HG02981 (cell line): ENCODE data around the gene NCOA3.

Experiments used
- ATAC-seq: cut with Tn5 transposase; IDR thresholded peaks from one replicate; pipeline ENCODE4 v1.9.1; 2021; ENCODE audit warnings: mild to moderate bottlenecking, moderate library complexity; ENCODE audit not compliant: unreplicated experiment

NCOA3 gene

DNA sequence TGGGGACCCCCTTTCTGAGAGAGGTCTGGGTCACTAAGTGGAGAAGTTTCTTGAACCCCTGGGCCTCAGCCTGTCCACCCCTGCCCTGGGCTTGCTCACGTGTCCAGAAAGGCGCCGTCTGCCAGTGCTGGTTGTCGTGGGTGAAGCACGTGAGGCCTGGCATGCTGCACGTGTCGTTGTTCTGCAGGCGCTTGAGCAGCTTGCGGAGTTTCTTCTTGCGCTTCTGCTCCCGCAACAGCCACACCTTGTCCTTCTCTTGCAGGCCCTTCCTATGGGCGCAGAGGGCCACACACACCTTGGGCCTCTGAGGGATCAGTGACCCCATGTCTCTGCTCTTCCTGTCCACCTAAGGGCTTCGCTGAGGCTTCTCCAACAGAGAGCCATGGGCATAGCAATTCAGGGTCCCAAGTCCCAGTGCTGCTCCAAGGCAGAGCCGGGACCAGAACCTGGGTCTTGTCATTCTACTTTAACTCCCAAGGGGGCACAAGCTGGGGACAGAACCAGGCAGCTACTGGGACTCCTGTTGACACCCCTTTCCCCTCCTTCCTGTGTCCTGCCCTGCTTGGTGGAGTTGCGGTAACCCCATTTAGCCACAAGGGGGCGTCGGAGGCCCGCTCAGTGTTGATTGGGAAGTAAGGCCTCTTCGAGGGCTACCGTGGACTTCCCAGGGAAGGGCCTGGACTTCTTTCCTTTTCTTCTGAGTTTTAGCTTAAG is 161.8 kb downstream of the NCOA3 start:
- ATAC-seq: no peak

DNA sequence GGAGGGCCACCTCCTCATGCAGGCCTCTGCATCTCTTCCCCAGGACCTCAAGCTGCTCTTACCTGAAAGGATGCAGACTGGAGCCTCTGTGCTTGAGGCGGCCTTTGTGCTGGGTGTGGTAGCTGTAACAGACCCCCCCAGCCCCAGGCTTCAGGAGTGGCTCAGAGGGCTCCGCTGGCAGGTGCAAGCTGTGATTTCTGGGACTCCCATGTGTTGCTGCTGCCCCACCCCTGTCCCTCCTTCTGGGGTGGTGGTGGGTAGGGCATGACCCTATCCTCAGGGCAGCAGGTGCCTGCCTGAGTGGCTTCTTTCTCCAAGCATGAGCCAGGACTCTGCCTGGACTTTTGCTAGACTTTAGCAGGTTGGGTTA is 162.4 kb downstream of the NCOA3 start:
- no peak for ATAC-seq

DNA sequence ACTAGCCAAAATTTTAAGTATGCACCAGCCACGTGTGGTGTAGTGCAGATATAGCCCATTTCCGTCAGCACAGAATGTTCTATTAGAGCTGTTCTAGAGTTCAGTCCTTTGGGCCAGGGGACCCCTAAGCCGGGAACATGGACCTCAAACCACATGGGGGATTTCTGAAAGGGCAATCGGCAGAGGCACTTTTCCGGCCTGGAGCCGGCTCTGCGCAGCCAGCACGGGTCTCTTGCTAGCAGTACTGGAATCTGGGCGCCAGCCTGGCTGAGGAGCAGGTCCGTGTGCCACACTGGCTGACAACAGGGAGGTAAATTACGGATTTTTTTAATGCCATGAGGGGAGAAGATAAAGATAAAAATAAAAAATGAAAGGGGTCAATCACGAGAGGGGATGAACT is 163.1 kb downstream of the NCOA3 start:
- ATAC-seq: no peak

DNA sequence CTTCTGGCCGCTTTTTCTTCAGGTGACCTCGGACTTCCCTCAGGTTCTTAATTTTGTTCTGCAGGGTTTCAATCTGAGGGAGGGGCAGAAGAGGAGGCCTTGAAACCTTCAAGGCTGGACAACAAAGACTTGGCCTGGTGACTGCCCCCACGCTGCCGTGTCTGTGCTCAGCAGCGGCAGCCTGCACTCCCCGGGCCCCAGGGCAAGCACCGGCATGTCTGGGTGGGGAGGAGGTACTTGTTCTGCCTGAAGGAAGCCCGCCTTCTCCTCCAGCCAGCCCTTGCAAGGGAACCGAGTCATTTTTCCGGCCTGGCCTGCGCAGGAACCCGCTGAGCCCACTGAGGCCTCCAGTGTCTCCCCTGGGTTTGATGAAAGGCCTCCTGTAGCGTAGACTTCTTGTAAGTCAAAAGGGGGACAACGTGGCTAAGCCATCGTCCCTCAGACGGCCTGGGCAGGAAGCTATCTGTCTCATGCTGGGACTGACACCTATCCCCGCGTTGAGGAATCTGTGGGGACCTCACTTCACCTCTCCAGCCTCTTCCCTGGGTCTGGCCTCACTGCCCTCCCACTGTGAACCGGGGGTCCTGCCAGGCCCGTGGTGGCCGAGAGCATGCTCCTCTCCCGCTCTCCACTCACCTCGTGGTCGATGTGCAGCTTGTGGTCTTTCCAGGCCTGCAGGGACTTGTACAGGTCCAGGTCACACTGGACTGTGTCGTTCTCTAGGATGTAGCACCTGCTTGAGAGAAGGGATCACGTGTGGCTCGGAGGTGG is 163.7 kb downstream of the NCOA3 start:
- no peak for ATAC-seq

DNA sequence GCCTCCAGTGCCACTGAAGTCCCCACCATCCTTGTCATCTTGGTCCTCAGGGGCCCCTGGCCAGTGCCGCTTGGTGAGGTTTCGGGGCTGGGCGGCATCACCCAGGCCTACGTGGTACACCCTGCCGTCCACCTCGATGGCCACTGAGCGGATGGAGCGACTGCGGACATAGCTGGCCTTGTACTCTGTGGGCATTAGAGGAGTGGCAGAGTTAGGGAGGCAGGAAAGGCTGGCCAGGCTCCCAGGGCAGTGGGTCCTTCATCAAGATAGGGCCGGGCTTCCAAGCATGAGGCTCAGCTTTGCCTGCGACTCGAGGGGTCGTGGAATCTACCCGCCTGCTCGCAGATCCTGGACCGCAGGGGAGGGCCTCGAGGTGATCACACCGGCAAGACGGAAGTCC is 164.6 kb downstream of the NCOA3 start:
- ATAC-seq: no peak

DNA sequence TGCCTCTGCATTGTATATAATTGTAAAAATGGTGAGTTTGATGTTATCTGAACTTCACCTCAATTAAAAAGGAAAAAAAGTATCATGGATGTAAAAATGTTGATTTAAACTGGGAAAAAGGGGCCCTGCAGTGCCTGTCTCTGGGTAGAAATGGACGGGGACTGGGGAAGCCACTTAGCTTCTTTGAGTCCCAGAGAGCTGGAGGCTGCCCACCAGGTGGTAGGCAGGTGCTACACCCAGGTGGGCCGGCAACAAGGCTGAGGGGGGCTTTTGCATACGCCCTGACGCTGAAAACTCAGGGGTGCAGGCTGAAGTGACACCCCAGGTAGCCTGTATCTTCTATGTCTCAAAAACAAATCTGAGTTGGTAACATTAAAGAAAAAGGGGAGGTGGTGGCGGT is 165.4 kb downstream of the NCOA3 start:
- ATAC-seq: no peak

DNA sequence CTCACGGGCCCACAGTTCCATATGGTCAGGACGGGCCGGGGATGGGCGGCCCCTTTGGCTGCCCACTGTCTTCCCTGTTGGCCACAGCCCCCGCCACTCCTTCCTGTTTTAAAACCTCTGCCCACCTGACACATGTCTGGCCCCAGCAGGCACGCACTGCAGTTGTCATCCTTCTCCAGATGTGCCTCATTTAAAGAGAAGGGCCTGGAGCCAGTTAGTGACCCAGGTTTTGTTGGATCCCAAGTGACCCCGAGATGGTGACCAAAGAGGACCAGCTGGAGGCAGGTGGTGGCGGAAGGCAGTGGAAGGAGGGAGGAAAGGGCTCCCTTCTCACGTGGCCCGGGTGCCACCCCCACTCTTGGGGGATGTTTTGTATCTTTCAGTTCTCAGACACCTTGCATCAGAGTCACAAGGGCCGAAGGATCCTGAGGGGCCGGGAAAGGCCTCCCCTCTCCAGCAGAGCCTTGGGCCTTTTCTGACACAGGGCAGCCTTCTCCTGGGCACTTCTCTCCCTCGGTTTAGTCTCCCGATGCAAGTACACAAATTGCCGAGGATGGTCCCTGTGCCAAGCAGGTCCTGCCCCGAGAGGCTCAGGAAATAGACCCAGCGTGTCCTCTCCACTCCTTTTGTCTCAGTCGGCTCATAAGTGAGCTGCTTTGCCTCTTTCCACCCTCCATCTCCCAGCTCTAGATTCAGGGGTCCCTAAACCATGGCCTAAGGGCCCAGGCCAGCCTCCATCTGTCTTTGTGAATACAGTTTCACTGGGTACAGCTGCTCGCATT is 166.0 kb downstream of the NCOA3 start:
- ATAC-seq: no peak

DNA sequence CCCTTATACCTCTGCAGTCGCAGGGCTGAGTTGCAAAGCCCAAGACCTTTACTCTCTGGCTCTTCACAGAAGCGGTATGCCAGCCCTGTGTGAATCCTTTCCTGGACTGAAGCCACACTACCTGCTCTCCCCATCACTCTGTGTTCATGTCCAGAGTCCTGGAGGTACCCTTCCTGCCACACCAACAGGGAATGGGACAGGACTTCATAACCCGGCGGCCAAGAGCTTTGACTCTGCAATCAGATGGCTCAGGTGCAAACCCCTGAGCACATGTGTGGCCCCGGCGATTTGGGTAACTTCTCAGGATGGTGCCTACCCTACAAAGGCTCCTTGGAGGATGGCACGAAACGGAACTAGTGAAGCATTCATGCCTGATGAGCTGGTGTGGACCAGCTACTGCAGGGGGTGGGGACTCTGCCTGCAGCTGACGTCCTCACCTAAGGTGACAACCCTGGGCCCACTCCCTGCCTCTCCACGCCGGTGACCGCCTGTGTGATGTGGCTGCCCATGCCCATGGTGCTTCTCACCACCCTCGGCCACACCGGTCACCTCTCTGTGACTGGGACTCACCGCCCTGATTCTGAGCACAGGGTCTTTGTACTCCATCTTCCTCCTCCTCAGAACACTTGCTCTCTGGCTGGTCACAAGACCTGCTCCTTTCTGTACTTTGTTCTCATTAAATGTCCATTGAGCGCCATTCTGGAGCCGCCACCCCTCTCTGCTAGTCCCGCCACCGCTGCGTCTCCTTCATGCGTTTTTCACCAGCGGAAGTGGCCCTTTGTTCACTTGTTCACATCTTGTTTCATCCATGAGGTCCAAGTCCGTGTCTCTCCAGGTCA is 166.8 kb downstream of the NCOA3 start:
- ATAC-seq: no peak

DNA sequence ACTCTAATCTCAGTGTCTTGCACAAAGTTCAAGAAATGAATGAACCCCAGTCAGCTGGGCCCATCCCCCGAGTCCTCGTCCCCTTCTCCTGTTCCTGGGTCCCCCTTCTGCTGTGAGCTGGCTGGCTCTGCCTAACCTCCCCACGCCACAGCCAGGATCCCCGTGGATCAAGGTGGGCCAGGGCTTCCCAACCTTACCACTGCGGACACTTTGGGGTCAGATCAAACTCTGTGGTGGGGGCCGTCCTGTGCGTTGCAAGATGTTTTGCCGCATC is 167.4 kb downstream of the NCOA3 start:
- no peak for ATAC-seq

DNA sequence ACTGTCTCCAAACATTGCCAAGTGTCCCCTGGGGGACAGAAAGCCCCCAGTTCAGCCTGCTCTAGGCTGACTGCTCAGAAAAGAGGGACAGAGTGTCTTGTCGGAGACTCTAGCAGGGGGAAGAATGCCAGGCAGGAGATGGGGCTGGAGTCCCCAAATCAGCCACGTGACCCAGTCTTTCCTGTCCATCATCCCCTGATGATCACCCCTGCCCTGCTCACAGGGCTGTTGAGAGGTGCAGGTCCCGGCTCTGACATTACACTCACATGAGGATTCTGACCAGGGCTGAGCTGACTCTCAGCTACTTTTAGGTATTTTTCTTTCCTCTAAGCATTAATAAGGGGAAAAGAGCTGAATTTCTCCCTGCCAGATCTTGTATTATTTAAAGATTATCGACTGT is 167.8 kb downstream of the NCOA3 start:
- no peak for ATAC-seq

DNA sequence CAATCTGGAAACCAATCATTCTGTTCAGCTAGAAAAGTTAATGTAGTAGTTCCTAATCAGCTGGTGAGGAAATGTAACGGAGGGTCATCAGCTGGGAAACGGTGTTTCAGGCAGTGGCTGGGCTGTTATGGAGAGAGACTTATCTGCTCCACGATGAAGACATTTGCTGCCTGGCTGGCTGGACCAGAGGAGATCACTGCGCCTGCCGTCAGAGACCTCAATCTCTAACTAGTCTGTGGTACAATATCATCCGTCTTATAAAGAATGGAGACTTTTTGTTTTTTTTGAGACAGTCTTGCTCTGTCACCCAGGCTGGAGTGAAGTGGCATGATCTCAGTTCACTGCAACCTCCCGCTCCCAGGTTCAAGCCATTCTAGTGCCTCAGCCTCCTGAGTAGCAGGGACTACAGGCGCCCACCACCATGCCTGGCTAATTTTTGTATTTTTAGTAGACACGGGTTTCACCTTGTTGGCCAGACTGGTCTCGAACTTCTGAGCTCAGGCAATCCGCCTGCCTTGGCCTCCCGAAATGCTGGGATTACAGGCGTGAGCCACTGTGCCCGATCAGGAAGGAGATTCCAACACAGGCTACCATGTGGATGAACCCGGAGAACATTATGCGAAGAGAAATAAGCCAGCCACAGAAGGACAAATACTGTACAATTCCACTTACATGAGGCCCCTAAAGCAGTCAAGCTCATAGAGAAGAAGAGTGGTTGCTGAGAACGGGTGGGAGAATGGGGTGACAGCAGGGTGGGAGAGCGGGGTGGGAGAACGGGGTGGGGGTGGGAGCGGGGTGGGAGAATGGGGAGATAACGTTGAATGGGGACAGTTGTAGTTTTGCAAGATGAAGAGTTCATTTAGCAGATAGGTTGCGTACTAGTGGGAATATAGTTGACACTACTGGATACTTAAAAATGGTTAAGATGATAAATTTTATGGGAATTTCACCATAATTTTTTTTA is 168.5 kb downstream of the NCOA3 start:
- ATAC-seq: no peak

DNA sequence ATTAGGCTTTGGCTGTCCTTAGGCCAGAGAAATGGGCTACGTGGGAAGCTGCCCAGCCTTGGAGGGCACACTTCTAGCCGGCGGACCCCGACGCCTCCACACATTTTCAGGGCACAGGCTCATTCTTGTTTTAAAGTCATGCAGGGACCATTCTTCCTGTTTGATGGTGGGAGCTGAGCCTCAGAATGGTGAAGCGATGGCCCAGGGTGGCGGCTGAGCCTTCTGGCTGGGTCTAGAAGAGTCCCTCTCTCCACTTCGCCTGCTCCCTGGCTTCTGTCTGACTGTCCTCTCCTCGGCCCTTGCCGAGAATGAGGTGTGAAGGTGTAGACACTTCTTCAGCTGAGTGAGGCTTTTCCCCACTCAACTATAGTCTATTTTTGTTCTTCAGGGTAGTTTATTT is 169.2 kb downstream of the NCOA3 start:
- no peak for ATAC-seq

DNA sequence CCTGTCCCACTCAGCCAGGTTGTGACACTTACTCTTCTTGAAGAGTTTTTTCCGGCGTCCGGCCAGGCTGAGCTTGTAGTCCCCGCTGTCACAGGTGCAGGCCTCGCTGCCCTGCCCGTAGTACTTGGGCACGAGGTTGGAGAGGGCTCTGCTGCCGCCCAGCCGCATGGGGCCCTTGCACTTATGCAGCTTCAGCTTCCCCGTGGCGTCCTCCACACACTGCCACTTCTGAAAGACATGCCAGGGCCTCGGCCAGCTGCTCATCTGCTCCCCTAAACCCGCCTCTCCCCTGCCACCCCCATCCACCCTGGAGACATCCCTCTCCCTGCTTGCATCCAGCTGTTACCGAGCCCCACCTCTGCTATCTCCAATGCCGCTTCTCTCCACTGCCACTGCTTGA is 170.5 kb downstream of the NCOA3 start:
- ATAC-seq: no peak

DNA sequence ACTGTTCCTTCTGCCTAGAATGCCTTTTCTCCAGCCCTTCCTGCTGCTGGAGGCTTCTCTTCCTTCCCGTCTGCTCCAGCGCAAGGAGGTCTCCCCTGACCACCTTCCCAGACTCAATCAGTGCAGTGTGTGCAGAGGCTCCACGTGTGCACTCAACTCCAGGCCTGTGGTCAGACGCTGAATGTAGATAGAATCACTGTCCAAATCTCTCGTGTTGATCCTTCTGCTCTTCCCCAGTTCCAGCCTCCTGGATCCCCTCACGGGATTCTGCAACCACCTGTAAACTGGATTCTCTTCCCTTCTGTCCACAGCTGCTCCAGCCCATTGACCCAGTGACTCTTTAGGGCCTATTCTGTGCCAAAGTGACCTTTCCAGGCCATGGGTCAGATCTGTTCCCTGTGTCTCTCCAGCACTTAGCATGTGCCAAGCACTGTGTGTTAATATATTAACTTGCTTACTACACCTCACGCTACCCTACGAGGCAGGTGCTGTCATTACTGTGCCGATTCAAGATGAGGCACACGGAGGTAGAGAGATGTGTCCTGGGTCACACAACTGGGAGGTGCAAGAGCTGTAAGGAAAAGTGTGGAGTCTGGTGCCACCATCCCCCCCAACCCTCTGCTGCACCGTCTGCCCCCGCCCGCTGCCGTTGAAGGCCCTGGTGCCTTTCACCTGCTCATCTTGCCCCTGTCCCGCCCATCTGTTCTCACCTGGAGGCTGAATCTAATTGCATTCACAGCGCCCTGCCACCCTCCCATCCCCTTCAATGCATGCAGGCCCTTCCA is 171.4 kb downstream of the NCOA3 start:
- no peak for ATAC-seq

DNA sequence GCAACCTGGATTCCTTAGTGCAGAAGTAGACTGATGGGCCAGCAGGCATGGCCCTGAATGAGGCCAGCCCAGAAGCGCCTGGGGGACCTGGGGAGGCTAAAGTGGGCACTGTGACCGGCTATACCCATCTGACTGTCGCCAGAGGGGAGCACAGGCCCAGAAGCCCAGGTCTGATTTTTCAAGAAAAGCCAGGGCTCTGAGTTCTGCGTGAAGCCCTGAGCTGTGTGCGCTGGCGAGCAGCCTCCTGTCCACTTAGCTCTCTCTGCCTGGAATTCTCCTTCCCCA is 171.9 kb downstream of the NCOA3 start:
- no peak for ATAC-seq

DNA sequence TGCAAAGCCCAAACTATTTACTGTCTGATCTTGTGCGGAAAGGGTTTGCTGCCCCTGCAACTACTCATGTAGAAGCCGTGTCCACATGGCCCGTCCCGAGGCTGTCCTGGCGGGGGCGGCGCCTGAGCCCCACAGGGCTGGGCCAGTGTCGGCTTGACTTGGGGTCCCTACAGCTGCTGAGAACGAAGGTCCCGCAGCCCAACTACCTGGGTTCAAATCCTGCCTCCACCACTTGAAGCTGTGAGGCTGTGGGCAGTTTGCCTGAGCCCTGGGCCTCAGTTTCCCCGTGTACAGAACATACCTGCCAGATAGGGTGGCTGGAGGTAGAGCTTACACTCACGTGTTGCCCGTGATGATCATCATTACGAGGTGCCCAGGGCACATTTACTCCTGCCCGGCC is 172.5 kb downstream of the NCOA3 start:
- ATAC-seq: no peak

DNA sequence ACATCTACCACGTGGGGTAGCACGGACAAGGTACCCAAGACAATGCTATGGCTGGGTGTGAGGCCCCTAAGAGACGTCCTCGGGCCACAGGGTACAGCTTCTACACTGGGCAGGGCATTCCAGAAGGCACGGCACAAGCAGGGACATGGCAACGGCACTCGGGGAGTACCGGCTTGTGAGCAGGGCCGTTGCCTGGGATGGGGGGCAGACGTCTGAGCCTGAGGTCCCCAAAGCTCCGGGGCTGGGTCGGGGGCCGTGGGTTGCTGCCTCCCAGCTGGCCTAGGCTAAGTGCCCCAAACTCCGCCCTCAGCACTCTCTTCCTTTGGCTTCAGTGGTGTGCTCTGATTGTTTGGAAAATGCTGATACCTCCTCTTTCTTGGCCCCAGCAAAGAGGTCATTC is 173.0 kb downstream of the NCOA3 start:
- ATAC-seq: no peak

DNA sequence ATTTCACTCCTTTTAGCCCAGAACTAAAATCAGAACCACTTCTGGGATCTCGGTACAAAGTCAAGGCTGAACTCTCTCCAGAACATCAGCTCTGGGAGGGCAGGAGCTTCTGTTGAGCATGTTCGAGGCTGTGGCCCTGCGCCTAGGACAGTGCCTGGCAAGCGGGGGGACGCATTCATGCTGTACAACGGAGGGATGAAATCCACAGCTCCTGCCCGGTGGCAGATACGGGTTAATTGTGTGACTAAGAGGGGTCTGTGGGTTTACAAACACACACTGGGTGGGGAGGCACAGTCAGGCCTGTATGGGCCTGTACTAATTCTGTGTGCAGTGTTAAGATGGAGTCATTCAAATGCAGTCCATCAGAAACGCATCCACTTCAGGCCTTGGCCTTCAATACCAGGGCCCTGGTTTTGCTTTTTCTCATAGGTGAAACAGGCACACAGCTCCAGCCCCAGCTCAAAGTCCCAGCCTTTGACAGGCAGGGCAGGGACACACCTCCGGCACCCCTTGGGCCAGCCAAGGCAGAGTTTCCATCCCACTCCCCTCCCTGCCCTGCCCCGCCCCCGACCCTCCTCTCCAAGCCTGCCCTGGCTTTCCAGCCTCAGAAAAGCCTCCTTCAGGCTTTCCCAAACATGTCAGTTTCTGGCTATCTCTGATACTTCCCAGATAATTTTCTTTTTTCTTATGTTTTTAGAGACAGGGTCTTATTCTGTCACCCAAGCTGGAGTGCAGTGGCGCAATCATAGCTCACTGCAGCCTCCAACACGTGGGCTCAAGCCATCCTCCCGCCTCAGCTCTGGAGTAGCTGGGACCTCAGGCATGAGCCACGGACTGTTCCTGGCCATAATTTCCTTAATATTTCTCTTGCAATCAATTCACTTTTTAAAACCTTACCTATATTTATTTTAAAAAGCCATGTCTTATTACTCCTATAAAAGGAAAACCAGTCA is 173.8 kb downstream of the NCOA3 start:
- no peak for ATAC-seq
